Measurements from ENCODE around the gene NRN1L. TPM values are rescaled to one million over a fixed set of nuclear protein-coding genes. Genes with fewer than 3 reads are reported as not detected.

NRN1L gene
- total RNA-seq, 1 experiment from 2014 or later, result 0.64 TPM

GRCh38 chr16:67917140-67917851 is 32.6 kb downstream of the NRN1L start:
- DNase-seq (ENCODE audit: low spot score), result no peak

DNA sequence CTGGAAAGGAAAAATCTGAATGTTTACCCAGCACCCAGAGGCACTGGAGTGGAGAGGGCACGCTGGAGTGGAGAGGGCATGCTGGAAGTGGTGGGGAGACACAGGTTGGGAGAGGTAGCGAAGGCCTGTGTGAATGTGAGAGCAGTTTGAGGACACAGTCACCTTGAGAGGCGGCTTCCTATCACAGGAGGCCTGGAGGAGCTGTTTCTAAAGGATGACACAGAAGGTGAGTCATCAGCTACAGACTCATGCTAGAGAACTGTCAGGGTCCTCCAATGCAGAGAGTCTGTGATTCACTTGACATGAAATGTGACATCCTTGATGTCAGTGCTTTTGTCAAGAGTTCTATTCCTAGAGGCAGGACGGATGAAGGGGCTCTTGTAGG is 33.2 kb downstream of the NRN1L start:
- no peak for DNase-seq (ENCODE audit: low spot score)

DNA sequence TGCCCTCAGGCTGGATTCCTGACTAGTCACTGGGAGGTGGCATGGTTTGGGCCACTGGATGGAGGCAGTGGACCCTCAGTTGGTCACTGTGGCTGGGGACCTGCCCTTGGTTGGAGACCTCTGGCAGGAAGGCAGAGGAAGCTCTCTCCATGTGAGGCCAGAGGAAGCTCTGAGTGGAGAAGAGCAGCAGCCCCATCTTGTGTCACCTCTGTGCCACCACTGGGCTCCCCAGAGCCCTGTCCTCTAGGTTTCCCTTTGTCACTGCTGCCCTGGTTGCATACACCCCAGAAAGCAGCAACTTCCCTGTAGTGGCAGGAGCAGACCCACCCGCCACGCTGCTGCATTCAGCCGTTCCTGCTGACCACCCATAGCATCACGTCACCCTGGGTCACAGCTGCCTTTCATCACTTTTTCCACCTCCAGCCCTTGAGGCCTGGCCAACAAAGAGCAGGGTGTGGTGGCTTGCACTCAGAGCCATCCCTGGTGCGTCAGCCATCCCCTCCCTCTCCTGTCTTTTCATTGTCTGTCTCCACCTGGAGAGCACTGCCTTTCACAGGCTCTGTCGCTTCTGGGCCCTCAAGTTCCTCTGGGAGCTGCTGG is 35.0 kb downstream of the NRN1L start:
- DNase-seq (ENCODE audit: low spot score), result no peak

DNA sequence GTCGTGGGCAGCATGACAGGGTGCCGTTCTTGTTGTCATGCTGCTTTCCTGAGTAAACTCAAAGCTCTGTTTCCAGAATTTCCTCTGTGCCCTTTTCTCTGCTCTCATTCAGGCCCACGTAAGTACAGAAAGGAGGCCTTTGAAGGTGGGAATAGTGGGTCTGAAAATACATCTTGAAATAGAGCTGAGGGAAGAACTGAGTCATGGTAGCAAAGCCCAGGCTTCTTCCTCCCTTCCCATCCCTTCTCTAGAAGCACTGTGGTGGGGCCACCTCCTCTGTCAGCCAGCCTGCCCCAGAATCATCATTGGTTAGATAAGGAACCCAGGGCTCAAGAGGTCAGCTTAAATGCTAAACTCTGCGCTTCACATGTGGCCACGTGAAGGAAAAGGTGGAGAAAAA is 37.5 kb downstream of the NRN1L start:
- no peak for DNase-seq (ENCODE audit: low spot score)

DNA sequence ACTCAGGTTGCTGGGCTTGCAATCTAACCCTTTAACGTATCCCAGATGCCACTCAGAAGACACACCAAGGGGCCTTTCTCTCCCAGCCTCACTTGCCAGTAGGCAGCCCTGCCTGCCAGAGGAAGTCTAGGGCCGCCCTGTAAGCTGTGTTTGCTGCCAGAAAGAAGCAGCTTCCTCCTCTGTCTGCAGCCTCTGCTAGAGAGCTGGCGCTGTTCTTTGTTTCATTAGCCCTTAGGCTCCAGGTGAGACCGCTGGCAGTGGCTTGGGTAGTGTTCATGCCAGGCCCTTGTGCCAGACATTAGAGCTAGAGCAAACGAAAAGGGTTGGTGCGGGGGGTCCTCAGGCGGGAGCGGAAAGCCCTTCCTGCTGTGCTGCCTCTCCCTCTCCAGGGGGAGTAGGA is 38.1 kb downstream of the NRN1L start:
- no peak for DNase-seq (ENCODE audit: low spot score)

- no peak for DNase-seq (ENCODE audit: low spot score)
Observed at GRCh38 chr16:67923414-67924116, 38.9 kb downstream of the NRN1L start.

GRCh38 chr16:67924140-67924906 is 39.6 kb downstream of the NRN1L start:
- no peak for DNase-seq (ENCODE audit: low spot score)

GRCh38 chr16:67926181-67926750 is 41.6 kb downstream of the NRN1L start:
- DNase-seq (ENCODE audit: low spot score), result no peak

GRCh38 chr16:67927131-67927941 is 42.7 kb downstream of the NRN1L start:
- DNase-seq (ENCODE audit: low spot score), result no peak

DNA sequence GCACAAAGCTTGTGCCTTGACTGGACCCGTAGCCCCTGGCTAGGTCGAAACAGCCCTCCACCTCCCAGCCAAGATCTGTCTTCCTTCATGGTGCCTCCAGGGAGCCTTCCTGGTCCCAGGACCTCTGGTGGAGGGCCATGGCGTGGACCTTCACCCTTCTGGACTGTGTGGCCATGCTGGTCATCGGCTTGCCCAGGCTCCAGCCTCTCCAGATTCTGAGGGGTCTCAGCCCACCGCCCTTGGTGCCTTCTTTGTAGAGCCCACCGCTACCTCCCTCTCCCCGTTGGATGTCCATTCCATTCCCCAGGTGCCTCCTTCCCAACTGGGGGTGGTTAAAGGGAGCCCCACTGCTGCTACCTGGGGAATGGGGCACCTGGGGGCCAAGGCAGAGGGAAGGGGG is 43.5 kb downstream of the NRN1L start:
- no peak for DNase-seq (ENCODE audit: low spot score)

GRCh38 chr16:67928561-67929364 is 44.1 kb downstream of the NRN1L start:
- peak; percentile 70 for DNase-seq (ENCODE audit: low spot score)

GRCh38 chr16:67930191-67930590 is 45.5 kb downstream of the NRN1L start:
- no peak for DNase-seq (ENCODE audit: low spot score)

DNA sequence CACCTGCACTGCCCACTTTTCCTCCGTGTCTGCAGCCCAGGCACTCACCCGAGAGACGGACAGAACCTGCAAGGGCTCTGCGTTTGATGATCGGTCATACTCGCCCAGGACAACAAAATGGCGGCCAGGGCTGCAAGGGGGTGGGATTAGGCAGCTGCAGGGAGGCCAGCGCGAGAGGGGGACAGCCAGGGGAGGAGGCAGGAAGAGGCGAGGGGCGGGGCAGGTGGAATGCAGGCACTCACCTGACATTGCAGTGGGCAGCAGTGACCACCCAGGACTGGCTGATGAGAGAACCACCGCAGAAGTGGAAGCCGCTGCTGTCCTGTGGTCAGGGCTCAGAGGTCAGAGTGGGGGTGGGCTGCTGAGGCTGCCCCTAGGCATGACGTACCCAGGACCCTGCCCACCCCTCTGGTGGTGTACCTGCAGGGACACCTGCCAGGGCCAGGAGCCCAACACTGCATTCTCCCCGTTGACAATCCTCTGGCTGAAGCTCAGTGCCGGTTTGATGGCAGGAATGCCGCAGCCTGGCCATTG is 46.1 kb downstream of the NRN1L start:
- DNase-seq (ENCODE audit: low spot score), result no peak

DNA sequence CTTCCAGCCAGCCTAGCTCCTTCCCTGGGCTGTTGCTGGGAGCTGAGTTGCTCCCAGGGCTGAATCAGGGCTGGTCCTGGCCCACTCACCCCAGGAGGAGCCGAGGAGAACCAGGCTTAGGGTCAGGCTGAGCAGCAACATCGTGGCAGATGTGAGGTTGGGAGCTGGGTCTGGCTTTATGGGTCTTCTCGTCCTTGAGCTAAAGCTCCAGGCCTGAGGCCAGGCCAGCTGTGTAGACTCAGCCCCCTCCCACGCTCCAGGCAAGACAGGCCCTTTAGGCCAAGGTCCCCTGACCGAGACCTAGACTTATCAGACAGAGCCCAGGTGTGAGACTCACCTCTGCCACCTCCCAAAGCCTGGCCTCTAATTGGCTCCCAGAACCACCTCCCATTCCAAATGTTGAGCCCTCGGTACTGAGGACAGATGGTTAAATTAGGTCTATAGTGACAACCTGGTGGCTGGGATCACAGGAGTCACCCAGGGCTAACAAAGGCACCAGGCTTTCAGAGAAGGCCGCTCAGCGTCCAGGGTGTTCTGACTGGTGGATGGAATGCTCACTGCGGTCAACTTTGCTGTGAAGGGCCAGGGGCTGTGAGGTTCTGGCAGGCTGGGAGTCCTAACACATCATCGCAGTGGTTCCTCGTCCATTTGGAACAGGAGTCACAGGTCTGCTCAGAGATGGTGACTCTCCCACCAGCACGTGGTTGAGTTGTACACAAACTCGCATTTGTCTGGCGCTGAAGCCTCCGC is 47.2 kb downstream of the NRN1L start, which contains the start of gene CTRL:
CTRL (minus strand) TSS at position 151 of the 750 bp plus-strand sequence; CDS start at position 141, 10 bp downstream.
- no peak for DNase-seq (ENCODE audit: low spot score)

- no peak for DNase-seq (ENCODE audit: low spot score)
Observed at GRCh38 chr16:67932462-67932840, 47.8 kb downstream of the NRN1L start.

DNA sequence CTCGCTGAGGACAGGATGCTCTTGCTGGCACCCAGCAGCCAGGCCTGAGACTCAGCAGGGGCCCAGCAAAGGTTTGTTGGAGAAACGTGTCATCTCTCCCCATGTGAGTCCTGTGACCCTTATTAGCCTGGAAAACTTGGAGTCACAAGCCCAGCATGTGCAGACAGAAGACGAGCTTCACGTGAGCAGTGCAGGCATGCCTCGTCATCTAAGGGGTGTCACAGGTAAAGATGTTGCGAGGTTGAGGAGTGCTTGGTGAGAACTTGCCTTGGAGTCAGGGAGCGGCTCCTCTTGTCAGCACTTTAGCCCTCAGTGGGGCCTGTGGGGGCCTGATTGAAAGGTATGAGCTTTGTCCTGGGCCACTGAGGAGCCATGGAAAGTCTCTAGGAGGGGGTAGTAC is 49.1 kb downstream of the NRN1L start:
- DNase-seq (ENCODE audit: low spot score), result no peak

GRCh38 chr16:67934306-67935100 is 49.8 kb downstream of the NRN1L start:
- no peak for DNase-seq (ENCODE audit: low spot score)

- DNase-seq (ENCODE audit: low spot score), result no peak
Observed at GRCh38 chr16:67935101-67935401, 50.4 kb downstream of the NRN1L start.

All from HT-29 (cell line).